Stimulated activated memory B cell treated with anti-CD40 and anti-IgM and Interleukin-4, amounts not matched to agents 10 μg/mL and 1 μg/mL and 100 μg/mL, for 72 hours (primary cell): Measurements from ENCODE around the gene PRDM2.

Source experiments
- ATAC-seq: fragments of 150-1000 bp; cut with Tn5 transposase; 2 replicates; pipeline ENCODE4 v1.10.0; 2021
- H3K27ac Mint-ChIP-seq: one replicate; pipeline ENCODE4 v1.8.0; 2022; ENCODE audit warnings: mild to moderate bottlenecking, mixed read lengths
- H3K27me3 Mint-ChIP-seq: one replicate; pipeline ENCODE4 v1.8.0; 2022; ENCODE audit warnings: mixed read lengths
- H3K36me3 Mint-ChIP-seq: one replicate; pipeline ENCODE4 v1.8.0; 2022; ENCODE audit warnings: mixed read lengths
- H3K4me1 Mint-ChIP-seq: one replicate; pipeline ENCODE4 v1.8.0; 2022; ENCODE audit warnings: mixed read lengths
- H3K4me3 Mint-ChIP-seq: one replicate; pipeline ENCODE4 v1.8.0; 2022; ENCODE audit warnings: mild to moderate bottlenecking, moderate library complexity, mixed read lengths
- H3K9me3 Mint-ChIP-seq: one replicate; pipeline ENCODE4 v1.8.0; 2022; ENCODE audit warnings: mixed read lengths

The PRDM2 gene

GRCh38 chr1:13735168-13735930 is 35.4 kb downstream of the PRDM2 start:
- no peak for ATAC-seq
- Mint-ChIP-seq H3K36me3 (peaks cover 29% of the 10 kb centered on the region), H3K27me3 (no peaks in the 10 kb centered on the region), H3K9me3 (no peaks in the 10 kb centered on the region), H3K4me1 (peaks cover 55% of the 10 kb centered on the region), H3K27ac (peak overlapping the region; percentile 93), H3K4me3 (no peak overlapping the region)

- H3K9me3 Mint-ChIP-seq: no peaks in the 10 kb centered on the region
- no peak for ATAC-seq
- H3K4me1 Mint-ChIP-seq: peaks cover 51% of the 10 kb centered on the region
- peaks cover 31% of the 10 kb centered on the region for H3K36me3 Mint-ChIP-seq
- peak overlapping the region; percentile 77 for H3K27ac Mint-ChIP-seq
- H3K4me3 Mint-ChIP-seq: no peak overlapping the region
- H3K27me3 Mint-ChIP-seq: no peaks in the 10 kb centered on the region
Measured at GRCh38 chr1:13737398-13737797, 37.4 kb downstream of the PRDM2 start.

GRCh38 chr1:13746342-13746741 is 46.4 kb downstream of the PRDM2 start:
- Mint-ChIP-seq H3K4me3 (no peak overlapping the region), H3K27me3 (no peaks in the 10 kb centered on the region)

GRCh38 chr1:13748610-13749505 is 48.9 kb downstream of the PRDM2 start:
- no peaks in the 10 kb centered on the region for H3K27me3 Mint-ChIP-seq
- ATAC-seq: peak; percentile 98
- H3K27ac Mint-ChIP-seq: peak overlapping the region; percentile 82
- peaks cover 71% of the 10 kb centered on the region for H3K4me1 Mint-ChIP-seq
- H3K9me3 Mint-ChIP-seq: no peaks in the 10 kb centered on the region
- peak overlapping the region; percentile 77 for H3K4me3 Mint-ChIP-seq
- peaks cover 50% of the 10 kb centered on the region for H3K36me3 Mint-ChIP-seq

More at GRCh38 chr1:13746342-13746741, 46.4 kb downstream of the PRDM2 start:
- ATAC-seq: no peak
- peaks cover 52% of the 10 kb centered on the region for H3K4me1 Mint-ChIP-seq
- no peaks in the 10 kb centered on the region for H3K9me3 Mint-ChIP-seq
- peaks cover 43% of the 10 kb centered on the region for H3K36me3 Mint-ChIP-seq
- H3K27ac Mint-ChIP-seq: no peak overlapping the region

- no peaks in the 10 kb centered on the region for H3K27me3 Mint-ChIP-seq
- peaks cover 50% of the 10 kb centered on the region for H3K36me3 Mint-ChIP-seq
- H3K27ac Mint-ChIP-seq: peak overlapping the region; percentile 82
- H3K4me3 Mint-ChIP-seq: peak overlapping the region; percentile 96
- H3K4me1 Mint-ChIP-seq: peaks cover 74% of the 10 kb centered on the region
- H3K9me3 Mint-ChIP-seq: no peaks in the 10 kb centered on the region
- peak; percentile 37 for ATAC-seq
Measured at GRCh38 chr1:13749543-13750341, 49.8 kb downstream of the PRDM2 start.

GRCh38 chr1:13751458-13751871 is 51.5 kb downstream of the PRDM2 start:
- peaks cover 70% of the 10 kb centered on the region for H3K4me1 Mint-ChIP-seq
- H3K27me3 Mint-ChIP-seq: no peaks in the 10 kb centered on the region

GRCh38 chr1:13751985-13752384 is 52.0 kb downstream of the PRDM2 start:
- Mint-ChIP-seq H3K4me1 (peaks cover 72% of the 10 kb centered on the region), H3K9me3 (no peaks in the 10 kb centered on the region), H3K36me3 (peaks cover 47% of the 10 kb centered on the region), H3K27me3 (no peaks in the 10 kb centered on the region), H3K4me3 (no peak overlapping the region), H3K27ac (no peak overlapping the region)
- no peak for ATAC-seq

More at GRCh38 chr1:13751458-13751871, 51.5 kb downstream of the PRDM2 start:
- Mint-ChIP-seq H3K27ac (peak overlapping the region; percentile 82), H3K4me3 (peak overlapping the region; percentile 58), H3K9me3 (no peaks in the 10 kb centered on the region), H3K36me3 (peaks cover 47% of the 10 kb centered on the region)
- no peak for ATAC-seq

- H3K27ac Mint-ChIP-seq: peak overlapping the region; percentile 50
- H3K36me3 Mint-ChIP-seq: peaks cover 47% of the 10 kb centered on the region
Measured at GRCh38 chr1:13752852-13753251, 52.9 kb downstream of the PRDM2 start.

GRCh38 chr1:13753636-13754402 is 53.8 kb downstream of the PRDM2 start:
- H3K27me3 Mint-ChIP-seq: no peaks in the 10 kb centered on the region
- ATAC-seq: no peak
- H3K36me3 Mint-ChIP-seq: peaks cover 47% of the 10 kb centered on the region
- H3K27ac Mint-ChIP-seq: peak overlapping the region; percentile 50
- H3K4me3 Mint-ChIP-seq: peak overlapping the region; percentile 45
- peaks cover 67% of the 10 kb centered on the region for H3K4me1 Mint-ChIP-seq
- H3K9me3 Mint-ChIP-seq: no peaks in the 10 kb centered on the region

More at GRCh38 chr1:13752852-13753251, 52.9 kb downstream of the PRDM2 start:
- Mint-ChIP-seq H3K9me3 (no peaks in the 10 kb centered on the region), H3K4me1 (peaks cover 76% of the 10 kb centered on the region), H3K27me3 (no peaks in the 10 kb centered on the region), H3K4me3 (peak overlapping the region; percentile 50)
- no peak for ATAC-seq

- no peak overlapping the region for H3K4me3 Mint-ChIP-seq
- H3K9me3 Mint-ChIP-seq: no peaks in the 10 kb centered on the region
- peaks cover 47% of the 10 kb centered on the region for H3K36me3 Mint-ChIP-seq
- no peak for ATAC-seq
- peaks cover 74% of the 10 kb centered on the region for H3K4me1 Mint-ChIP-seq
- H3K27me3 Mint-ChIP-seq: no peaks in the 10 kb centered on the region
- H3K27ac Mint-ChIP-seq: peak overlapping the region; percentile 50
Measured at GRCh38 chr1:13754510-13755103, 54.6 kb downstream of the PRDM2 start.

- Mint-ChIP-seq H3K27me3 (no peaks in the 10 kb centered on the region), H3K27ac (no peak overlapping the region), H3K9me3 (no peaks in the 10 kb centered on the region), H3K36me3 (peaks cover 37% of the 10 kb centered on the region), H3K4me3 (no peak overlapping the region), H3K4me1 (peaks cover 76% of the 10 kb centered on the region)
- ATAC-seq: no peak
Measured at GRCh38 chr1:13756557-13757315, 56.7 kb downstream of the PRDM2 start.

GRCh38 chr1:13757693-13758092 is 57.7 kb downstream of the PRDM2 start:
- Mint-ChIP-seq H3K9me3 (no peaks in the 10 kb centered on the region), H3K27ac (no peak overlapping the region), H3K27me3 (no peaks in the 10 kb centered on the region), H3K36me3 (peaks cover 32% of the 10 kb centered on the region), H3K4me1 (peaks cover 76% of the 10 kb centered on the region), H3K4me3 (no peak overlapping the region)
- no peak for ATAC-seq

- Mint-ChIP-seq H3K9me3 (no peaks in the 10 kb centered on the region), H3K36me3 (peaks cover 21% of the 10 kb centered on the region), H3K27ac (no peak overlapping the region), H3K27me3 (no peaks in the 10 kb centered on the region), H3K4me1 (peaks cover 76% of the 10 kb centered on the region), H3K4me3 (no peak overlapping the region)
- no peak for ATAC-seq
Measured at GRCh38 chr1:13759072-13759471, 59.1 kb downstream of the PRDM2 start.
